H1 (cell line): ENCODE measurements around the gene C2orf78. TPM values are rescaled to one million over a fixed set of nuclear protein-coding genes. Genes with fewer than 3 reads are reported as not detected.

Experiments used
- CTCF ChIA-PET: fragments of 300-600 bp; sonication (Branson Sonifier 250); formaldehyde crosslinking; loops from one replicate; lab custom pipeline; 2021; ENCODE audit not compliant: partially characterized antibody; lab: Charles Lee
- POLR2A ChIA-PET: fragments of 300-600 bp; sonication (Branson Sonifier 250); formaldehyde crosslinking; loops from one replicate; lab custom pipeline; 2021; ENCODE audit warnings: inconsistent platforms; ENCODE audit not compliant: partially characterized antibody; lab: Charles Lee
- DNase-seq, 2 experiments: peaks; one replicate each; pipeline versions ENCODE4 v3.0.0 to v3.0.0-alpha.2; 2010 to 2022; ENCODE audit warnings: low spot score in 2 of 2, low read depth in 1 of 2, mixed read lengths in 1 of 2
- FAIRE-seq: peaks from 2 replicates; lab custom pipeline; 2011; peaks lifted over from hg19 to GRCh38; lab: Jason Lieb, UNC
- H2AFZ ChIP-seq: 2 replicates; pipeline ENCODE4 v1.8.1; 2012; ENCODE audit warnings: low read length, inconsistent platforms
- H2AK5ac ChIP-seq: 2 replicates; pipeline ENCODE4 v1.6.1; 2013; ENCODE audit warnings: low read depth, low read length
- H2BK120ac ChIP-seq: replicated peaks from 2 replicates; pipeline ENCODE3; 2013; ENCODE audit warnings: low read depth, low read length, inconsistent platforms
- H2BK12ac ChIP-seq: 2 replicates; pipeline ENCODE4 v1.6.1; 2013; ENCODE audit warnings: low read depth, low read length
- H2BK15ac ChIP-seq: 2 replicates; pipeline ENCODE4 v1.6.1; 2013; ENCODE audit warnings: low read length
- H2BK20ac ChIP-seq: 2 replicates; pipeline ENCODE4 v1.6.1; 2013; ENCODE audit warnings: low read length
- H2BK5ac ChIP-seq: 2 replicates; pipeline ENCODE4 v1.6.1; 2013; ENCODE audit warnings: low read depth, low read length
- H3K14ac ChIP-seq: 2 replicates; pipeline ENCODE4 v1.6.1; 2013; ENCODE audit warnings: inconsistent platforms; ENCODE audit not compliant: insufficient read length
- H3K18ac ChIP-seq: 2 replicates; pipeline ENCODE4 v1.6.1; 2013; ENCODE audit warnings: low read length; ENCODE audit errors: extremely low read depth
- H3K23ac ChIP-seq: 2 replicates; pipeline ENCODE4 v1.6.1; 2013; ENCODE audit warnings: inconsistent platforms; ENCODE audit not compliant: insufficient read length
- H3K23me2 ChIP-seq: 2 replicates; pipeline ENCODE4 v1.6.1; 2013; ENCODE audit warnings: low read depth, low read length
- H3K27ac ChIP-seq: 2 replicates; pipeline ENCODE4 v1.6.1; 2011; ENCODE audit warnings: low read depth, low read length, inconsistent platforms
- H3K27me3 ChIP-seq, 4 experiments: replicated peaks in 1 of 4; 1 replicate in 1 of 4; 2 replicates in 3 of 4; pipeline versions ENCODE4 v1.6.1 to v1.8.1; 2011 to 2013; ENCODE audit warnings: low read length in 3 of 4, mild to moderate bottlenecking in 3 of 4, inconsistent platforms in 2 of 4, mixed read lengths in 2 of 4, moderate library complexity in 1 of 4; ENCODE audit not compliant: control insufficient read depth in 3 of 4, insufficient read depth in 3 of 4; ENCODE audit errors: extremely low read depth in 1 of 4
- H3K36me3 ChIP-seq, 4 experiments: 2 replicates each; pipeline versions ENCODE4 v1.6.1 to v1.8.1; 2011 to 2013; ENCODE audit warnings: mild to moderate bottlenecking in 4 of 4, low read length in 3 of 4, moderate library complexity in 2 of 4, control low read depth in 1 of 4, inconsistent platforms in 1 of 4; ENCODE audit not compliant: insufficient read depth in 4 of 4, control insufficient read depth in 2 of 4
- H3K4ac ChIP-seq: replicated peaks from 2 replicates; pipeline ENCODE3; 2013; ENCODE audit warnings: low read length, low read depth, mixed read lengths, inconsistent platforms; ENCODE audit not compliant: insufficient read length
- H3K4me1 ChIP-seq, 4 experiments: replicated peaks in 1 of 4; 1 replicate in 1 of 4; 2 replicates in 3 of 4; pipeline versions ENCODE4 v1.6.1 to v1.8.1; 2011 to 2013; ENCODE audit warnings: low read length in 3 of 4, inconsistent platforms in 2 of 4, mixed read lengths in 1 of 4; ENCODE audit not compliant: insufficient read depth in 4 of 4, control insufficient read depth in 3 of 4
- H3K4me2 ChIP-seq, 2 experiments: 2 replicates each; pipeline versions ENCODE4 v1.6.1 to v1.8.1; 2011 to 2013; ENCODE audit warnings: low read depth in 2 of 2, low read length in 2 of 2, control low read depth in 1 of 2, inconsistent platforms in 1 of 2, mild to moderate bottlenecking in 1 of 2; ENCODE audit not compliant: insufficient read depth in 1 of 2
- H3K4me3 ChIP-seq, 4 experiments: fragments of 200-600, 300-600 bp in 1 of 4; sonication (generic), shearing (Covaris generic), sonication (Bioruptor Twin) in 1 of 4; 2 replicates each; pipeline versions ENCODE4 v1.5.1 to v1.8.1; 2011 to 2016; ENCODE audit warnings: low read length in 4 of 4, low read depth in 3 of 4, control low read depth in 2 of 4, inconsistent platforms in 2 of 4, mild to moderate bottlenecking in 2 of 4, mixed read lengths in 1 of 4, moderate library complexity in 1 of 4; ENCODE audit not compliant: insufficient read depth in 2 of 4; ENCODE audit errors: extremely low read depth in 1 of 4
- H3K56ac ChIP-seq: replicated peaks from 2 replicates; pipeline ENCODE3; 2013; ENCODE audit warnings: low read depth, mild to moderate bottlenecking, mixed read lengths, low read length, inconsistent platforms; ENCODE audit not compliant: insufficient read length
- H3K79me1 ChIP-seq: 2 replicates; pipeline ENCODE4 v1.6.1; 2013; ENCODE audit warnings: low read depth, low read length, control low read depth
- H3K79me2 ChIP-seq, 2 experiments: 2 replicates each; pipeline versions ENCODE4 v1.6.1 to v1.8.1; 2012 to 2013; ENCODE audit warnings: low read length in 2 of 2, mild to moderate bottlenecking in 2 of 2, inconsistent platforms in 1 of 2; ENCODE audit not compliant: insufficient read depth in 2 of 2, control insufficient read depth in 1 of 2
- H3K9ac ChIP-seq, 4 experiments: replicated peaks in 1 of 4; 1 replicate in 1 of 4; 2 replicates in 3 of 4; pipeline versions ENCODE4 v1.6.1 to v1.8.1; 2011 to 2013; ENCODE audit warnings: low read depth in 3 of 4, low read length in 3 of 4, control low read depth in 2 of 4, mild to moderate bottlenecking in 2 of 4, moderate library complexity in 2 of 4, inconsistent platforms in 1 of 4; ENCODE audit errors: extremely low read depth in 1 of 4
- H3K9me3 ChIP-seq, 2 experiments: 2 replicates each; pipeline versions ENCODE4 v1.6.1 to v1.8.1; 2012 to 2013; ENCODE audit warnings: mild to moderate bottlenecking in 2 of 2, moderate library complexity in 2 of 2, control low read depth in 1 of 2, inconsistent platforms in 1 of 2, low read depth in 1 of 2, low read length in 1 of 2, mixed read lengths in 1 of 2; ENCODE audit not compliant: insufficient read depth in 2 of 2
- H4K20me1 ChIP-seq, 2 experiments: replicated peaks in 1 of 2; 2 replicates each; pipeline versions ENCODE3 to v1.8.1; 2011 to 2013; ENCODE audit warnings: inconsistent platforms in 2 of 2, low read length in 2 of 2, mild to moderate bottlenecking in 1 of 2; ENCODE audit not compliant: insufficient read depth in 2 of 2, control insufficient read depth in 1 of 2
- H4K5ac ChIP-seq: 2 replicates; pipeline ENCODE4 v1.6.1; 2013; ENCODE audit warnings: low read length, low read depth, mixed read lengths, inconsistent platforms; ENCODE audit not compliant: insufficient read length
- H4K8ac ChIP-seq: 2 replicates; pipeline ENCODE4 v1.8.0; 2013; ENCODE audit warnings: mild to moderate bottlenecking, moderate library complexity, low read length, inconsistent platforms; ENCODE audit not compliant: insufficient read depth; ENCODE audit errors: extremely low read depth
- H4K91ac ChIP-seq: replicated peaks from 2 replicates; pipeline ENCODE3; 2013; ENCODE audit warnings: low read length, mixed read lengths, inconsistent platforms; ENCODE audit not compliant: insufficient read length
- ASH2L ChIP-seq: fragments of 200-600, 300-600 bp; sonication (generic); IDR thresholded peaks from one replicate; pipeline ENCODE4 v1.7.1; 2017; ENCODE audit warnings: low read length
- EP300 ChIP-seq, 2 experiments: IDR thresholded peaks; 1 replicate in 1 of 2; 2 replicates in 1 of 2; pipeline ENCODE4 v1.6.1; 2011 to 2012; ENCODE audit warnings: low read depth in 2 of 2, low read length in 2 of 2, mild to moderate bottlenecking in 2 of 2, borderline replicate concordance in 1 of 2, inconsistent platforms in 1 of 2, moderate library complexity in 1 of 2
- EZH2 ChIP-seq: fragments of 200-600 bp; sonication (generic); IDR thresholded peaks from 2 replicates; pipeline ENCODE4 v1.7.1; 2012; ENCODE audit warnings: low read depth, mild to moderate bottlenecking, moderate library complexity, low read length, inconsistent platforms; ENCODE audit not compliant: severe bottlenecking
- FOSL1 ChIP-seq: IDR thresholded peaks from 2 replicates; pipeline ENCODE4 v1.6.1; 2011; ENCODE audit warnings: mild to moderate bottlenecking, low read depth, low read length, moderate library complexity; ENCODE audit not compliant: insufficient read depth
- GABPA ChIP-seq: IDR thresholded peaks from 2 replicates; pipeline ENCODE4 v1.6.1; 2011; ENCODE audit warnings: mild to moderate bottlenecking, low read length, moderate library complexity, borderline replicate concordance; ENCODE audit not compliant: insufficient read depth
- POLR2AphosphoS5 ChIP-seq: IDR thresholded peaks from 2 replicates; pipeline ENCODE4 v1.6.1; 2011; ENCODE audit warnings: low read depth, low read length
- RAD21 ChIP-seq, 2 experiments: IDR thresholded peaks in 1 of 2; conservative IDR thresholded peaks in 1 of 2; 2 replicates each; pipeline ENCODE4 v1.6.1; 2011; ENCODE audit warnings: low read depth in 2 of 2, low read length in 2 of 2, improper control_type of control experiment in 1 of 2, inconsistent platforms in 1 of 2, mild to moderate bottlenecking in 1 of 2, moderate library complexity in 1 of 2
- RFX5 ChIP-seq: IDR thresholded peaks from 2 replicates; pipeline ENCODE4 v1.6.1; 2011; ENCODE audit warnings: low read depth, low read length, improper control_type of control experiment, borderline replicate concordance
- SIN3A ChIP-seq, 2 experiments: IDR thresholded peaks in 1 of 2; conservative IDR thresholded peaks in 1 of 2; 2 replicates each; pipeline ENCODE4 v1.6.1; 2011 to 2012; ENCODE audit warnings: low read length in 2 of 2, improper control_type of control experiment in 1 of 2, low read depth in 1 of 2, mild to moderate bottlenecking in 1 of 2
- TAF7 ChIP-seq: optimal IDR thresholded peaks from 2 replicates; pipeline ENCODE3; 2011; ENCODE audit warnings: low read depth, mild to moderate bottlenecking, inconsistent platforms, low read length, moderate library complexity, borderline replicate concordance
- TCF12 ChIP-seq: IDR thresholded peaks from 2 replicates; pipeline ENCODE4 v1.6.1; 2011; ENCODE audit warnings: low read depth, mild to moderate bottlenecking, low read length
- WGBS, 2 experiments: shearing (Covaris generic) in 1 of 2; methylation state at CpG; one replicate each; pipeline versions ENCODE4 v1.1.6 to v1.1.7; 2013 to 2015; ENCODE audit warnings: low lambda C conversion rate in 2 of 2, mixed read lengths in 2 of 2, inconsistent platforms in 1 of 2, low coverage in 1 of 2, missing lambda C conversion rate in 1 of 2; ENCODE audit not compliant: insufficient replicate concordance in 2 of 2, insufficient coverage in 1 of 2, insufficient read length in 1 of 2; ENCODE audit errors: extremely low coverage in 1 of 2, missing lambda C conversion rate in 1 of 2; 5-methylcytosine and 5-hydroxymethylcytosine counted together
- polyA plus RNA-seq, 7 experiments: library from polyadenylated mRNA; depleted of rRNA in 3 of 7; stranded (reverse) in 5 of 7; unstranded in 2 of 7; fragments of >200 nt in 5 of 7; fragments of 200-250 nt in 2 of 7; gene quantifications; 1 replicate in 5 of 7; 2 replicates in 1 of 7; 4 replicates in 1 of 7; pipeline versions ENCODE4 v1.2.1 to v1.2.3, GENCODE V29; 2011 to 2013; ENCODE audit warnings: missing spikeins in 2 of 7, mixed read lengths in 2 of 7
- total RNA-seq: library from RNA; stranded (reverse); fragmentation: NEBNext Ultra II Directional; extraction: Animal tissue kit (Norgen Biotek cat#: 25700); gene quantifications from 2 replicates; pipeline ENCODE4 v1.2.1, GENCODE V29; 2021

Gene C2orf78
- total and polyA plus RNA-seq, 2 of the 8 experiments (the other 6 are each of a cell fraction or from before 2014, with no cell fraction given): 0.39 to 0.89 TPM

- H3K18ac ChIP-seq: no peak overlapping the region
- H3K4me2 ChIP-seq: no peak overlapping the region
- H4K8ac ChIP-seq: no peak overlapping the region
- H3K9me3 ChIP-seq: no peaks in the 10 kb centered on the region
- TF ChIP-seq GABPA (no peak), EZH2 (no peak), SIN3A (conservative IDR thresholded peaks at IDR 0.05 in 1 of 2, IDR thresholded peaks at IDR 0.05 in 1 of 2; ENCODE audit: low read depth in 1 of 2, low read length in 2 of 2) (no peak), TAF7 (no peak), FOSL1 (no peak), RFX5 (no peak), ASH2L (no peak), TCF12 (no peak), RAD21 (IDR thresholded peaks at IDR 0.05 in 1 of 2, conservative IDR thresholded peaks at IDR 0.05 in 1 of 2; ENCODE audit: low read depth in 2 of 2, low read length in 2 of 2) (no peak), EP300 (IDR thresholded peaks at IDR 0.05; ENCODE audit: borderline replicate concordance in 1 of 2, low read depth in 2 of 2, low read length in 2 of 2) (no peak), POLR2AphosphoS5 (no peak)
- TF ChIP-seq, all 59 proteins: peak for 0
- H2BK12ac ChIP-seq: no peak overlapping the region
- no peak overlapping the region for H3K4ac ChIP-seq
- H4K91ac ChIP-seq: no peak overlapping the region
- peaks cover 5% of the 10 kb centered on the region for H3K23me2 ChIP-seq
- H2AK5ac ChIP-seq: no peak overlapping the region
- ChIA-PET CTCF (interaction anchor here (0.7 to 4.8 kb wide), 4 partner anchors 10 to 184 kb away, joined by 3 to 31 read pairs (median 12); no protein-coding TSS in a partner anchor), POLR2A (interaction anchor here (0.8 to 1.6 kb wide), 2 partner anchors 10 to 21 kb away, joined by 3 to 4 read pairs; no protein-coding TSS in a partner anchor)
- no peak overlapping the region for H2BK120ac ChIP-seq
- H2BK15ac ChIP-seq: no peak overlapping the region
- peaks cover 0 to 2% (median 0%) of the 10 kb centered on the region in 4 experiments; a peak in 2 of 7 replicates for H3K4me1 ChIP-seq
- no peak overlapping the region for H2BK5ac ChIP-seq
- H3K27ac ChIP-seq: no peak overlapping the region
- H3K79me1 ChIP-seq: peaks cover 2% of the 10 kb centered on the region; the same call in 1 of the 2 replicates
- H4K20me1 ChIP-seq: no peaks in the 10 kb centered on the region
- no peak overlapping the region for H3K4me3 ChIP-seq
- H3K56ac ChIP-seq: no peak overlapping the region
- H2BK20ac ChIP-seq: no peak overlapping the region
- no peak overlapping the region for H2AFZ ChIP-seq
- H3K14ac ChIP-seq: no peak overlapping the region
- WGBS, 2 experiments: 84% methylated on average over 4 of the region's 4 CpGs; no CpG with 5 or more reads in 1 of the 2 experiments
- H3K36me3 ChIP-seq: no peaks in the 10 kb centered on the region
- no peak for DNase-seq
- H3K79me2 ChIP-seq: peaks cover 0 to 10% of the 10 kb centered on the region in 2 experiments; a peak in 2 of 4 replicates
- H4K5ac ChIP-seq: no peak overlapping the region
- H3K9ac ChIP-seq: no peak overlapping the region
- peaks cover 0 to 7% (median 2%) of the 10 kb centered on the region in 4 experiments; a peak in 4 of 7 replicates for H3K27me3 ChIP-seq
- FAIRE-seq: no peak
- H3K23ac ChIP-seq: no peak overlapping the region
These were observed 41.4 kb downstream of the C2orf78 start for GRCh38 chr2:73825408-73825807.
